Ishikawa (cell line): ENCODE data around the gene SYT6.

ENCODE experiments used
- CEBPB ChIP-seq: IDR thresholded peaks from 2 replicates; pipeline ENCODE4 v1.6.1; 2012
- CREB1 ChIP-seq: IDR thresholded peaks from 2 replicates; pipeline ENCODE4 v1.6.1; 2012; ENCODE audit warnings: low read depth
- EGR1 ChIP-seq: IDR thresholded peaks from 2 replicates; pipeline ENCODE4 v1.6.1; 2012
- EP300 ChIP-seq: IDR thresholded peaks from 2 replicates; pipeline ENCODE4 v1.6.1; 2012; ENCODE audit warnings: borderline replicate concordance
- FOXM1 ChIP-seq: IDR thresholded peaks from 2 replicates; pipeline ENCODE4 v1.6.1; 2012; ENCODE audit warnings: low read depth, borderline replicate concordance
- RAD21 ChIP-seq: IDR thresholded peaks from 2 replicates; pipeline ENCODE4 v1.6.1; 2012; ENCODE audit warnings: low read depth
- TAF1 ChIP-seq: IDR thresholded peaks from 2 replicates; pipeline ENCODE4 v1.6.1; 2012; ENCODE audit warnings: low read depth, mild to moderate bottlenecking
- TCF12 ChIP-seq: IDR thresholded peaks from 2 replicates; pipeline ENCODE4 v1.6.1; 2012; ENCODE audit warnings: low read depth
- TEAD4 ChIP-seq: IDR thresholded peaks from 2 replicates; pipeline ENCODE4 v1.6.1; 2012
- YY1 ChIP-seq: IDR thresholded peaks from 2 replicates; pipeline ENCODE4 v1.6.1; 2012; ENCODE audit warnings: low read depth
- ZBTB7A ChIP-seq: IDR thresholded peaks from 2 replicates; pipeline ENCODE4 v1.6.1; 2012; ENCODE audit warnings: low read depth
- TF ChIP-seq, protein P1 (sequence below): IDR thresholded peaks from 2 replicates; pipeline ENCODE4 v1.6.1; 2012
- TF ChIP-seq, protein P2 (sequence below): IDR thresholded peaks from 2 replicates; pipeline ENCODE4 v1.6.1; 2012; ENCODE audit warnings: low read depth, mild to moderate bottlenecking
- TF ChIP-seq, protein P3 (sequence below): IDR thresholded peaks from 2 replicates; pipeline ENCODE4 v1.6.1; 2012

DNA sequence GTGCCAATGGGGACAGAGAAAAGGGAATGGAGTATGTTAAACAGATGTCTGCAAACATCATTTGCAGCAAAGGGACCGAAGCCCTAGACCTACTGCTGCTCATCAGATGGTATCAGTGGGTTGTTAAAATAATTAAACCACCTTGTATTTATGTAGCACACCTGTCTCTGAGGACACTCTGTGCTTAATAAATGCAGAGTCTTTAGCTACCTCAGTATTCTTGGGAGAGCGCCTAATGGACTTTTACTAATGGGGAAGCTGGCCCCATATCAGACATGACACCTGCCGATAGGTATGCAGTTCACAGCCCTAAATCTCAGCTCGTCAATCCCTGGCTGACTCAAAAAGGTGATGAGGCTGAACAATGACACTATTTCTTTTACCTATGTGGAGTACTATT lies 54.4 kb downstream of the SYT6 start:
- TF ChIP-seq EGR1 (no peak), TAF1 (no peak), EP300 (no peak), FOXM1 (no peak), ZBTB7A (no peak), RAD21 (no peak), CREB1 (no peak), CEBPB (no peak), YY1 (no peak), TCF12 (no peak), TEAD4 (no peak)
- TF ChIP-seq, protein P1, sequence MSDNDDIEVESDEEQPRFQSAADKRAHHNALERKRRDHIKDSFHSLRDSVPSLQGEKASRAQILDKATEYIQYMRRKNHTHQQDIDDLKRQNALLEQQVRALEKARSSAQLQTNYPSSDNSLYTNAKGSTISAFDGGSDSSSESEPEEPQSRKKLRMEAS = no peak
- TF ChIP-seq, protein P2, sequence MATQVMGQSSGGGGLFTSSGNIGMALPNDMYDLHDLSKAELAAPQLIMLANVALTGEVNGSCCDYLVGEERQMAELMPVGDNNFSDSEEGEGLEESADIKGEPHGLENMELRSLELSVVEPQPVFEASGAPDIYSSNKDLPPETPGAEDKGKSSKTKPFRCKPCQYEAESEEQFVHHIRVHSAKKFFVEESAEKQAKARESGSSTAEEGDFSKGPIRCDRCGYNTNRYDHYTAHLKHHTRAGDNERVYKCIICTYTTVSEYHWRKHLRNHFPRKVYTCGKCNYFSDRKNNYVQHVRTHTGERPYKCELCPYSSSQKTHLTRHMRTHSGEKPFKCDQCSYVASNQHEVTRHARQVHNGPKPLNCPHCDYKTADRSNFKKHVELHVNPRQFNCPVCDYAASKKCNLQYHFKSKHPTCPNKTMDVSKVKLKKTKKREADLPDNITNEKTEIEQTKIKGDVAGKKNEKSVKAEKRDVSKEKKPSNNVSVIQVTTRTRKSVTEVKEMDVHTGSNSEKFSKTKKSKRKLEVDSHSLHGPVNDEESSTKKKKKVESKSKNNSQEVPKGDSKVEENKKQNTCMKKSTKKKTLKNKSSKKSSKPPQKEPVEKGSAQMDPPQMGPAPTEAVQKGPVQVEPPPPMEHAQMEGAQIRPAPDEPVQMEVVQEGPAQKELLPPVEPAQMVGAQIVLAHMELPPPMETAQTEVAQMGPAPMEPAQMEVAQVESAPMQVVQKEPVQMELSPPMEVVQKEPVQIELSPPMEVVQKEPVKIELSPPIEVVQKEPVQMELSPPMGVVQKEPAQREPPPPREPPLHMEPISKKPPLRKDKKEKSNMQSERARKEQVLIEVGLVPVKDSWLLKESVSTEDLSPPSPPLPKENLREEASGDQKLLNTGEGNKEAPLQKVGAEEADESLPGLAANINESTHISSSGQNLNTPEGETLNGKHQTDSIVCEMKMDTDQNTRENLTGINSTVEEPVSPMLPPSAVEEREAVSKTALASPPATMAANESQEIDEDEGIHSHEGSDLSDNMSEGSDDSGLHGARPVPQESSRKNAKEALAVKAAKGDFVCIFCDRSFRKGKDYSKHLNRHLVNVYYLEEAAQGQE = no peak
- TF ChIP-seq, protein P3, sequence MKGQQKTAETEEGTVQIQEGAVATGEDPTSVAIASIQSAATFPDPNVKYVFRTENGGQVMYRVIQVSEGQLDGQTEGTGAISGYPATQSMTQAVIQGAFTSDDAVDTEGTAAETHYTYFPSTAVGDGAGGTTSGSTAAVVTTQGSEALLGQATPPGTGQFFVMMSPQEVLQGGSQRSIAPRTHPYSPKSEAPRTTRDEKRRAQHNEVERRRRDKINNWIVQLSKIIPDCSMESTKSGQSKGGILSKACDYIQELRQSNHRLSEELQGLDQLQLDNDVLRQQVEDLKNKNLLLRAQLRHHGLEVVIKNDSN = no peak
